SK-N-SH (cell line): ENCODE measurements around the gene UBXN2A.

ENCODE experiments used
- EP300 ChIP-seq, 2 experiments: IDR thresholded peaks; 2 replicates each; pipeline versions ENCODE4 v1.4.0 to v1.6.1; 2012; ENCODE audit warnings: borderline replicate concordance in 1 of 2, low read depth in 1 of 2, low read length in 1 of 2
- EZH2phosphoT487 ChIP-seq: fragments of 200-600 bp; sonication (generic); IDR thresholded peaks from 2 replicates; pipeline ENCODE4 v1.6.1; 2017; ENCODE audit warnings: low read depth, mixed run types, mild to moderate bottlenecking, antibody characterized with exemption, moderate library complexity, borderline replicate concordance
- MAX ChIP-seq: IDR thresholded peaks from 2 replicates; pipeline ENCODE4 v1.4.0; 2012; ENCODE audit warnings: low read depth
- RFX5 ChIP-seq: IDR thresholded peaks from 2 replicates; pipeline ENCODE4 v1.6.1; 2012; ENCODE audit warnings: mild to moderate bottlenecking, improper control_type of control experiment, low read length
- SMC3 ChIP-seq: IDR thresholded peaks from 2 replicates; pipeline ENCODE4 v1.6.1; 2012; ENCODE audit warnings: low read depth, low read length, improper control_type of control experiment
- TAF1 ChIP-seq: IDR thresholded peaks from 2 replicates; pipeline ENCODE4 v1.6.1; 2012; ENCODE audit warnings: low read depth, mild to moderate bottlenecking, low read length, moderate library complexity, borderline replicate concordance
- TCF12 ChIP-seq: IDR thresholded peaks from 2 replicates; pipeline ENCODE4 v1.4.0; 2012
- USF1 ChIP-seq: IDR thresholded peaks from 2 replicates; pipeline ENCODE4 v1.4.0; 2012; ENCODE audit warnings: low read depth, borderline replicate concordance
- USF2 ChIP-seq: fragments of 150-350 bp; IDR thresholded peaks from 2 replicates; pipeline ENCODE4 v1.6.1; 2017; ENCODE audit warnings: antibody characterized with exemption, low read length, low read depth, borderline replicate concordance
- YY1 ChIP-seq: IDR thresholded peaks from 2 replicates; pipeline ENCODE4 v1.4.0; 2012; ENCODE audit warnings: low read depth, mild to moderate bottlenecking
- TF ChIP-seq, protein P1 (sequence below): fragments of 200-600 bp; sonication (generic); IDR thresholded peaks from 2 replicates; pipeline ENCODE4 v1.6.1; 2017; ENCODE audit warnings: antibody characterized with exemption, mild to moderate bottlenecking, moderate library complexity
- TF ChIP-seq, protein P2 (sequence below): IDR thresholded peaks from 2 replicates; pipeline ENCODE4 v1.6.1; 2012; ENCODE audit warnings: mild to moderate bottlenecking, low read depth, low read length, moderate library complexity

GRCh38 chr2:23904692-23905091 is 35.6 kb upstream of the UBXN2A start:
- TF ChIP-seq, protein P1, sequence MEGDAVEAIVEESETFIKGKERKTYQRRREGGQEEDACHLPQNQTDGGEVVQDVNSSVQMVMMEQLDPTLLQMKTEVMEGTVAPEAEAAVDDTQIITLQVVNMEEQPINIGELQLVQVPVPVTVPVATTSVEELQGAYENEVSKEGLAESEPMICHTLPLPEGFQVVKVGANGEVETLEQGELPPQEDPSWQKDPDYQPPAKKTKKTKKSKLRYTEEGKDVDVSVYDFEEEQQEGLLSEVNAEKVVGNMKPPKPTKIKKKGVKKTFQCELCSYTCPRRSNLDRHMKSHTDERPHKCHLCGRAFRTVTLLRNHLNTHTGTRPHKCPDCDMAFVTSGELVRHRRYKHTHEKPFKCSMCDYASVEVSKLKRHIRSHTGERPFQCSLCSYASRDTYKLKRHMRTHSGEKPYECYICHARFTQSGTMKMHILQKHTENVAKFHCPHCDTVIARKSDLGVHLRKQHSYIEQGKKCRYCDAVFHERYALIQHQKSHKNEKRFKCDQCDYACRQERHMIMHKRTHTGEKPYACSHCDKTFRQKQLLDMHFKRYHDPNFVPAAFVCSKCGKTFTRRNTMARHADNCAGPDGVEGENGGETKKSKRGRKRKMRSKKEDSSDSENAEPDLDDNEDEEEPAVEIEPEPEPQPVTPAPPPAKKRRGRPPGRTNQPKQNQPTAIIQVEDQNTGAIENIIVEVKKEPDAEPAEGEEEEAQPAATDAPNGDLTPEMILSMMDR: no peak
- TF ChIP-seq SMC3: no peak
- TF ChIP-seq, protein P2, sequence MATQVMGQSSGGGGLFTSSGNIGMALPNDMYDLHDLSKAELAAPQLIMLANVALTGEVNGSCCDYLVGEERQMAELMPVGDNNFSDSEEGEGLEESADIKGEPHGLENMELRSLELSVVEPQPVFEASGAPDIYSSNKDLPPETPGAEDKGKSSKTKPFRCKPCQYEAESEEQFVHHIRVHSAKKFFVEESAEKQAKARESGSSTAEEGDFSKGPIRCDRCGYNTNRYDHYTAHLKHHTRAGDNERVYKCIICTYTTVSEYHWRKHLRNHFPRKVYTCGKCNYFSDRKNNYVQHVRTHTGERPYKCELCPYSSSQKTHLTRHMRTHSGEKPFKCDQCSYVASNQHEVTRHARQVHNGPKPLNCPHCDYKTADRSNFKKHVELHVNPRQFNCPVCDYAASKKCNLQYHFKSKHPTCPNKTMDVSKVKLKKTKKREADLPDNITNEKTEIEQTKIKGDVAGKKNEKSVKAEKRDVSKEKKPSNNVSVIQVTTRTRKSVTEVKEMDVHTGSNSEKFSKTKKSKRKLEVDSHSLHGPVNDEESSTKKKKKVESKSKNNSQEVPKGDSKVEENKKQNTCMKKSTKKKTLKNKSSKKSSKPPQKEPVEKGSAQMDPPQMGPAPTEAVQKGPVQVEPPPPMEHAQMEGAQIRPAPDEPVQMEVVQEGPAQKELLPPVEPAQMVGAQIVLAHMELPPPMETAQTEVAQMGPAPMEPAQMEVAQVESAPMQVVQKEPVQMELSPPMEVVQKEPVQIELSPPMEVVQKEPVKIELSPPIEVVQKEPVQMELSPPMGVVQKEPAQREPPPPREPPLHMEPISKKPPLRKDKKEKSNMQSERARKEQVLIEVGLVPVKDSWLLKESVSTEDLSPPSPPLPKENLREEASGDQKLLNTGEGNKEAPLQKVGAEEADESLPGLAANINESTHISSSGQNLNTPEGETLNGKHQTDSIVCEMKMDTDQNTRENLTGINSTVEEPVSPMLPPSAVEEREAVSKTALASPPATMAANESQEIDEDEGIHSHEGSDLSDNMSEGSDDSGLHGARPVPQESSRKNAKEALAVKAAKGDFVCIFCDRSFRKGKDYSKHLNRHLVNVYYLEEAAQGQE: no peak
- no peak for TF ChIP-seq EP300 (IDR thresholded peaks at IDR 0.05; ENCODE audit: borderline replicate concordance in 1 of 2, low read depth in 1 of 2, low read length in 1 of 2)
- TF ChIP-seq MAX: no peak
- no peak for TF ChIP-seq TAF1
- no peak for TF ChIP-seq YY1
- no peak for TF ChIP-seq RFX5
- TF ChIP-seq USF1: no peak
- no peak for TF ChIP-seq USF2
- TF ChIP-seq EZH2phosphoT487: no peak
- no peak for TF ChIP-seq TCF12
